H1 (cell line): ENCODE measurements around the gene ABCC10. TPM values are rescaled to one million over a fixed set of nuclear protein-coding genes. Genes with fewer than 3 reads are reported as not detected.

Experiments
- ASH2L ChIP-seq: fragments of 200-600, 300-600 bp; sonication (generic); IDR thresholded peaks from one replicate; pipeline ENCODE4 v1.7.1; 2017; ENCODE audit warnings: low read length
- BCL11A ChIP-seq, 2 experiments: IDR thresholded peaks; one replicate each; pipeline ENCODE4 v1.6.1; 2011; ENCODE audit warnings: low read depth in 2 of 2, low read length in 2 of 2, mild to moderate bottlenecking in 2 of 2
- BRCA1 ChIP-seq: IDR thresholded peaks from 2 replicates; pipeline ENCODE4 v1.6.1; 2012; ENCODE audit warnings: low read depth, low read length, improper control_type of control experiment
- EGR1 ChIP-seq: IDR thresholded peaks from 2 replicates; pipeline ENCODE4 v1.6.1; 2011; ENCODE audit warnings: low read depth, low read length, borderline replicate concordance
- HDAC2 ChIP-seq, 2 experiments: fragments of 300-600 bp in 1 of 2; sonication (generic) in 1 of 2; IDR thresholded peaks; 2 replicates each; pipeline ENCODE4 v1.6.1; 2011 to 2012; ENCODE audit warnings: low read depth in 2 of 2, low read length in 2 of 2, mild to moderate bottlenecking in 2 of 2, moderate library complexity in 2 of 2, borderline replicate concordance in 1 of 2, inconsistent platforms in 1 of 2
- POU5F1 ChIP-seq: IDR thresholded peaks from 2 replicates; pipeline ENCODE4 v1.6.1; 2011; ENCODE audit warnings: low read depth, mild to moderate bottlenecking, low read length, moderate library complexity
- RBBP5 ChIP-seq: IDR thresholded peaks from 2 replicates; pipeline ENCODE4 v1.7.1; 2012; ENCODE audit warnings: low read depth, mild to moderate bottlenecking, inconsistent platforms, low read length, moderate library complexity, borderline replicate concordance
- RFX5 ChIP-seq: IDR thresholded peaks from 2 replicates; pipeline ENCODE4 v1.6.1; 2011; ENCODE audit warnings: low read depth, low read length, improper control_type of control experiment, borderline replicate concordance
- polyA plus RNA-seq, 7 experiments: library from polyadenylated mRNA; depleted of rRNA in 3 of 7; stranded (reverse) in 5 of 7; unstranded in 2 of 7; fragments of >200 nt in 5 of 7; fragments of 200-250 nt in 2 of 7; gene quantifications; 1 replicate in 5 of 7; 2 replicates in 1 of 7; 4 replicates in 1 of 7; pipeline versions ENCODE4 v1.2.1 to v1.2.3, GENCODE V29; 2011 to 2013; ENCODE audit warnings: missing spikeins in 2 of 7, mixed read lengths in 2 of 7
- total RNA-seq: library from RNA; stranded (reverse); fragmentation: NEBNext Ultra II Directional; extraction: Animal tissue kit (Norgen Biotek cat#: 25700); gene quantifications from 2 replicates; pipeline ENCODE4 v1.2.1, GENCODE V29; 2021

ABCC10 gene
- total and polyA plus RNA-seq, 2 of the 8 experiments (the other 6 are each of a cell fraction or from before 2014, with no cell fraction given), result 15.5 to 24.6 TPM

DNA sequence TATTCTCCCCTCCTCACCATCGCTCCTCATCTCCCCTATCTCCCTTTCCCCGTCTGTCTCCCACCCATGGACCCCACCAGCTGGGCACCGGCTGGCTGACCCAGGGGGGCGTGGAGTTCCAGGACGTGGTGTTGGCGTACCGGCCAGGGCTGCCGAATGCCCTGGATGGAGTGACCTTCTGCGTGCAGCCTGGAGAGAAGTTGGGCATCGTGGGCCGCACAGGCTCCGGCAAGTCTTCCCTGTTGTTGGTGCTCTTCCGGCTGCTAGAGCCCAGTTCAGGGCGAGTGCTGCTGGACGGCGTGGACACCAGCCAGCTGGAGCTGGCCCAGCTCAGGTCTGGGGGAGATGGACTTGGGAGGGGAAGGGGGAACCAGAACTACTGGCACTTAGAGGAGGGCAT lies 20.3 kb downstream of the ABCC10 start (continued):
- TF ChIP-seq RFX5 (no peak), RBBP5 (no peak), BCL11A (IDR thresholded peaks at IDR 0.05; ENCODE audit: low read depth in 2 of 2, low read length in 2 of 2) (no peak), EGR1 (no peak), BRCA1 (no peak), ASH2L (no peak), POU5F1 (no peak), HDAC2 (IDR thresholded peaks at IDR 0.05; ENCODE audit: borderline replicate concordance in 1 of 2, low read depth in 2 of 2, low read length in 2 of 2) (no peak)
- TF ChIP-seq, all 59 proteins: peak for 0
